Trophoblast cell (in vitro differentiated cells and primary cell): ENCODE results near the gene FOXK1.

ENCODE experiments used
- DNase-seq, 2 donors: peaks; one replicate each; pipeline ENCODE4 v3.0.0-alpha.2; 2016
- H2AFZ ChIP-seq: 2 replicates; pipeline ENCODE4 v1.6.1; 2013; ENCODE audit warnings: low read length, moderate library complexity, mild to moderate bottlenecking; ENCODE audit not compliant: insufficient read depth, poor library complexity
- H2AK5ac ChIP-seq: 2 replicates; pipeline ENCODE4 v1.6.1; 2013; ENCODE audit warnings: mild to moderate bottlenecking, low read length
- H2BK120ac ChIP-seq: 2 replicates; pipeline ENCODE4 v1.6.1; 2013; ENCODE audit warnings: low read length, mild to moderate bottlenecking, moderate library complexity; ENCODE audit not compliant: insufficient read depth, poor library complexity
- H2BK12ac ChIP-seq: 2 replicates; pipeline ENCODE4 v1.6.1; 2013; ENCODE audit warnings: mild to moderate bottlenecking, low read length, moderate library complexity
- H2BK5ac ChIP-seq: 2 replicates; pipeline ENCODE4 v1.6.1; 2013; ENCODE audit warnings: low read length, low read depth, moderate library complexity, mild to moderate bottlenecking; ENCODE audit not compliant: poor library complexity
- H3K14ac ChIP-seq: 2 replicates; pipeline ENCODE4 v1.6.1; 2013; ENCODE audit warnings: mild to moderate bottlenecking, low read length
- H3K18ac ChIP-seq: 2 replicates; pipeline ENCODE4 v1.6.1; 2013; ENCODE audit warnings: mild to moderate bottlenecking, low read length
- H3K23ac ChIP-seq: 2 replicates; pipeline ENCODE4 v1.6.1; 2013; ENCODE audit warnings: low read length
- H3K27ac ChIP-seq: 2 replicates; pipeline ENCODE4 v1.5.1; 2013; ENCODE audit warnings: low read depth, mild to moderate bottlenecking, inconsistent platforms, low read length, moderate library complexity
- H3K27me3 ChIP-seq: 2 replicates; pipeline ENCODE4 v1.6.1; 2013; ENCODE audit warnings: inconsistent platforms, mild to moderate bottlenecking, low read length, moderate library complexity; ENCODE audit not compliant: insufficient read depth
- H3K36me3 ChIP-seq, 2 experiments: 1 replicate in 1 of 2; 2 replicates in 1 of 2; pipeline ENCODE4 v1.6.1; 2013; ENCODE audit warnings: low read length in 2 of 2, mild to moderate bottlenecking in 2 of 2, moderate library complexity in 1 of 2; ENCODE audit not compliant: insufficient read depth in 2 of 2, control insufficient read depth in 1 of 2
- H3K4ac ChIP-seq: 2 replicates; pipeline ENCODE4 v1.6.1; 2013; ENCODE audit warnings: low read depth, mild to moderate bottlenecking, low read length, moderate library complexity
- H3K4me1 ChIP-seq, 2 experiments: 1 replicate in 1 of 2; 2 replicates in 1 of 2; pipeline ENCODE4 v1.6.1; 2013; ENCODE audit warnings: low read length in 2 of 2, mild to moderate bottlenecking in 2 of 2, moderate library complexity in 1 of 2; ENCODE audit not compliant: insufficient read depth in 2 of 2, control insufficient read depth in 1 of 2
- H3K4me2 ChIP-seq: 2 replicates; pipeline ENCODE4 v1.6.1; 2013; ENCODE audit warnings: inconsistent platforms, mild to moderate bottlenecking, low read length, moderate library complexity
- H3K4me3 ChIP-seq: 2 replicates; pipeline ENCODE4 v1.5.1; 2013; ENCODE audit warnings: mild to moderate bottlenecking, low read depth, low read length, inconsistent platforms
- H3K79me1 ChIP-seq: one replicate; pipeline ENCODE4 v1.6.1; 2013; ENCODE audit warnings: low read length
- H3K79me2 ChIP-seq: 2 replicates; pipeline ENCODE4 v1.6.1; 2013; ENCODE audit warnings: low read length, mild to moderate bottlenecking; ENCODE audit not compliant: control insufficient read depth, insufficient read depth, poor library complexity
- H3K9ac ChIP-seq: 2 replicates; pipeline ENCODE4 v1.6.1; 2013; ENCODE audit warnings: mild to moderate bottlenecking, low read length
- H3K9me3 ChIP-seq: 2 replicates; pipeline ENCODE4 v1.6.1; 2013; ENCODE audit warnings: low read depth, mild to moderate bottlenecking, control low read depth, inconsistent platforms, low read length; ENCODE audit not compliant: insufficient read depth
- H4K12ac ChIP-seq: 2 replicates; pipeline ENCODE4 v1.6.1; 2013; ENCODE audit warnings: low read depth, mild to moderate bottlenecking, low read length, moderate library complexity
- H4K8ac ChIP-seq: 2 replicates; pipeline ENCODE4 v1.6.1; 2013; ENCODE audit warnings: low read depth, mild to moderate bottlenecking, low read length, moderate library complexity
- H4K91ac ChIP-seq: one replicate; pipeline ENCODE4 v1.6.1; 2013; ENCODE audit warnings: low read depth, mild to moderate bottlenecking, low read length, moderate library complexity
- WGBS: extraction: QIAGEN DNeasy Blood & Tissue Kit; methylation state at CpG from one replicate; pipeline ENCODE4 v1.1.7; 2013; ENCODE audit warnings: missing lambda C conversion rate; ENCODE audit not compliant: insufficient read length, insufficient coverage; ENCODE audit errors: extremely low coverage; 5-methylcytosine and 5-hydroxymethylcytosine counted together

Gene FOXK1

GRCh38 chr7:4749798-4750197 is 67.7 kb downstream of the FOXK1 start:
- no peak overlapping the region for H3K4me3 ChIP-seq
- no peak overlapping the region for H3K27ac ChIP-seq
- H2BK5ac ChIP-seq = no peak overlapping the region
- no peak overlapping the region for H2AK5ac ChIP-seq
- H3K79me1 ChIP-seq = peaks cover 1% of the 10 kb centered on the region
- no peak overlapping the region for H2BK120ac ChIP-seq
- H3K4me1 ChIP-seq = no peaks in the 10 kb centered on the region
- no peak overlapping the region for H2AFZ ChIP-seq
- no peaks in the 10 kb centered on the region for H3K27me3 ChIP-seq
- no peak overlapping the region for H4K91ac ChIP-seq
- peaks cover 2% of the 10 kb centered on the region for H3K79me2 ChIP-seq
- no peak overlapping the region for H3K14ac ChIP-seq
- WGBS = no CpG with 5 or more reads among the region's 15 CpGs
- no peak overlapping the region for H3K4ac ChIP-seq
- H3K9ac ChIP-seq = no peak overlapping the region
- no peak overlapping the region for H4K12ac ChIP-seq
- no peak overlapping the region for H2BK12ac ChIP-seq
- H4K8ac ChIP-seq = no peak overlapping the region
- DNase-seq = no peak
- H3K18ac ChIP-seq = no peak overlapping the region
- H3K36me3 ChIP-seq = peaks cover 26 to 31% of the 10 kb centered on the region in 2 experiments
- no peak overlapping the region for H3K4me2 ChIP-seq
- no peaks in the 10 kb centered on the region for H3K9me3 ChIP-seq
- H3K23ac ChIP-seq = no peak overlapping the region

- no peak overlapping the region for H2BK12ac ChIP-seq
- H3K14ac ChIP-seq = no peak overlapping the region
- no peak overlapping the region for H3K4ac ChIP-seq
- H3K79me1 ChIP-seq = peaks cover 1% of the 10 kb centered on the region
- no peak overlapping the region for H3K27ac ChIP-seq
- no CpG with 5 or more reads among the region's 20 CpGs for WGBS
- H2BK120ac ChIP-seq = no peak overlapping the region
- H2AFZ ChIP-seq = no peak overlapping the region
- no peaks in the 10 kb centered on the region for H3K9me3 ChIP-seq
- H3K4me3 ChIP-seq = no peak overlapping the region
- no peak overlapping the region for H3K23ac ChIP-seq
- H4K91ac ChIP-seq = no peak overlapping the region
- H3K79me2 ChIP-seq = peaks cover 2% of the 10 kb centered on the region
- no peak overlapping the region for H3K4me2 ChIP-seq
- no peaks in the 10 kb centered on the region for H3K4me1 ChIP-seq
- no peaks in the 10 kb centered on the region for H3K27me3 ChIP-seq
- no peak overlapping the region for H4K12ac ChIP-seq
- no peak for DNase-seq
- H2AK5ac ChIP-seq = no peak overlapping the region
- peaks cover 36 to 42% of the 10 kb centered on the region in 2 experiments for H3K36me3 ChIP-seq
- no peak overlapping the region for H3K18ac ChIP-seq
- no peak overlapping the region for H2BK5ac ChIP-seq
- no peak overlapping the region for H3K9ac ChIP-seq
- no peak overlapping the region for H4K8ac ChIP-seq
Observed at GRCh38 chr7:4751398-4751947, 69.4 kb downstream of the FOXK1 start.

GRCh38 chr7:4753598-4754432 is 71.7 kb downstream of the FOXK1 start:
- no peak overlapping the region for H2BK120ac ChIP-seq
- H3K23ac ChIP-seq = no peak overlapping the region
- H3K4me1 ChIP-seq = no peaks in the 10 kb centered on the region
- H2BK5ac ChIP-seq = no peak overlapping the region
- no peak overlapping the region for H3K14ac ChIP-seq
- no peaks in the 10 kb centered on the region for H3K9me3 ChIP-seq
- no peak overlapping the region for H3K4me2 ChIP-seq
- no peak overlapping the region for H4K8ac ChIP-seq
- H3K27me3 ChIP-seq = no peaks in the 10 kb centered on the region
- peak overlapping the region; percentile 12 for H4K12ac ChIP-seq
- peaks cover 42 to 49% of the 10 kb centered on the region in 2 experiments for H3K36me3 ChIP-seq
- H3K4ac ChIP-seq = no peak overlapping the region
- no peak overlapping the region for H3K27ac ChIP-seq
- peak; percentile 45 to 79 for DNase-seq
- WGBS = no CpG with 5 or more reads among the region's 31 CpGs
- no peak overlapping the region for H4K91ac ChIP-seq
- H3K79me2 ChIP-seq = no peaks in the 10 kb centered on the region
- no peaks in the 10 kb centered on the region for H3K79me1 ChIP-seq
- H2AK5ac ChIP-seq = no peak overlapping the region
- H2AFZ ChIP-seq = no peak overlapping the region
- H3K4me3 ChIP-seq = no peak overlapping the region
- H3K9ac ChIP-seq = no peak overlapping the region
- H2BK12ac ChIP-seq = no peak overlapping the region
- no peak overlapping the region for H3K18ac ChIP-seq

- no peak overlapping the region for H3K9ac ChIP-seq
- WGBS = no CpG with 5 or more reads among the region's 36 CpGs
Observed at GRCh38 chr7:4754433-4755010, 72.4 kb downstream of the FOXK1 start.

More at GRCh38 chr7:4754433-4755010, 72.4 kb downstream of the FOXK1 start:
- no peak for DNase-seq
- Histone ChIP-seq H3K4me3 (peak overlapping the region; percentile 27), H2AFZ (no peak overlapping the region), H4K12ac (no peak overlapping the region), H3K4ac (no peak overlapping the region), H3K9me3 (no peaks in the 10 kb centered on the region), H3K79me2 (no peaks in the 10 kb centered on the region), H4K91ac (no peak overlapping the region), H3K27me3 (no peaks in the 10 kb centered on the region), H3K4me2 (no peak overlapping the region), H2AK5ac (no peak overlapping the region), H3K23ac (no peak overlapping the region), H2BK120ac (no peak overlapping the region), H4K8ac (no peak overlapping the region), H3K36me3 (peaks cover 49 to 51% of the 10 kb centered on the region in 2 experiments), H3K27ac (no peak overlapping the region), H3K18ac (no peak overlapping the region), H3K14ac (no peak overlapping the region), H3K79me1 (no peaks in the 10 kb centered on the region), H2BK12ac (no peak overlapping the region), H2BK5ac (no peak overlapping the region), H3K4me1 (no peaks in the 10 kb centered on the region)
